ENCODE data around the gene TIMM22.
"Not testable (repeated sequence)": the region's sequence is repeated elsewhere in the genome, so short reads cannot be mapped to it uniquely, and the experiment has no call there.

TIMM22 gene

DNA sequence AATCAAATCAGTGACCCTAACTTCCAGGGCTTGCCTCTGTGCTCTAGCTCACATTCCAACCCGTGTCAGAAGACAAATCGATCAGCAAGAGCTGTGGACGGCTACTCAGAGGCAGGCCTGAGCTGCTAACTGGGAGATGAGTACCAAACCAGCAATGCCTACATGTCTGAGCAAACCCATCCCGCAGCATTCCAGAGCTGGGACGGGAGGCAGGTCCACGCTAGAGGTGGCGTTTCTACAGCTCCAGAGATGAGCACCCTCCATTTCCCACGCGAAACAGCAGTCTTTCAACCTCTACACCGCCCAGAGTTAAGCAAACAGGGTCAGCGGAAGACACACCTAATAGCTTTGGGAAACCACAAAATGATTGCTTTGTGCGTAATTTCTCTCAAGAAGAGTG is 23.9 kb upstream of the TIMM22 start:
- DNase-seq (ENCODE audit: low read depth), result no peak

DNA sequence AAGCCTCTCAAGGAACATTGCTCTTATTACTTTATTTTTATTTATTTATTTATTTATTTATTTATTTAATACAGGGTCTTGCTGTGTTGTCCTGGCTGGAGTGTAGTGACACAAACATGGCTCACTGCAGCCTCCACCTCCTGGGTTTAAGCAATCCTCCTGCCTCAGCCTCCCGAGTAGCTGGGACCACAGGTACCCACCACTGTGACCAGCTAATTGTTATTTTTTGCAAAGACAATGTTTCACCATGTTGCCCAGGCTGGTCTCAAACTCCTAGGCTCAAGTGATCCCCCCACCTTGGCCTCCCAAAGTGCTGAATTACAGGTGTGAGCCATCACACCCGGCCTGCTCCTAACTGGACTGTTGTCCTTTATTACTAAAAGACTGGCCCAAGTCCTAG is 22.2 kb upstream of the TIMM22 start:
- not testable (repeated sequence) for DNase-seq (ENCODE audit: low read depth)

DNA sequence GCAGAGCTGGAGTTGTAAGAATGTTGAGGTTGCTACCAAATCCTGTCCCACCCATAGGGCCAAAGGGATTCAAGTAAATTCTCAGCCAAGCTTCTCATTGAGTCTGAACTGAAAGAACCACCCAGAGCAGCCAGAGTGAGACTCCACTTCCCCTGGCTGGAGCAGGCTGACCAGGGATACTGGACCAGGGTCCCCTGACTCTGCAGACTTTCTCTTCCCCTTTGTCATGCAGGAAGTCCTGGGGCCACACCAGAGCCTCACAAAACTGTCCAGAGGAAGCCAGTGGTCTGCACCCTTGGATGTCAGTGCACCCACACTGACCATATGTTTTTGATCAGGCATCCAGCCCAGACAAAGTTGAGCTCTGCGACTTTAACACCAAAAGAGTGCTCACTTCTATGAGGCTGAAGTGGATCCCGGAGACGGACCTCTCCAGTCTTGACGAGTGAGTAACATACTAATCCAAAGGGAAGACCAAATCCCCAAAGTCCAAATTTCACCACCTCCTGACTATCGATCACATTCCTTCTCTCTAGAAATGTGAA is 21.5 kb upstream of the TIMM22 start:
- DNase-seq (ENCODE audit: low read depth), result no peak

DNA sequence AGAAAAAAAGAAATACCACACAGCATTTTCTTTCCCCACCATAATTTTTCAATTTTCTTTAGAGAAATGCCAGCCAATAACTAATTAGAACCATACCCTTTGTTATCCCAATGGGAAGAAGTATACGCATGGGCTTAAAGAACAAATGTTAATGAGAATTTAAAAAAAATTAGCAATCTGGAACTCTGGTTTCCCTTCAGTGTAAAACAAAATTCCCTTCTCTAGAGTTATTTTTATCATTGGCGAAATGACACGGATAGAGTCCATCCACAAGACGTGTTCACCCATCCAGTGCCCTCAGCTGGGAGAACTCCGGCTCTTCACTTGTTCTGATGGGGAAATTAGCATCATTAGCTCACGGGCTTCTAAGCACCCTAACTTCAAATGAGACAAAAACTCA is 20.6 kb upstream of the TIMM22 start:
- no peak for DNase-seq (ENCODE audit: low read depth)

DNA sequence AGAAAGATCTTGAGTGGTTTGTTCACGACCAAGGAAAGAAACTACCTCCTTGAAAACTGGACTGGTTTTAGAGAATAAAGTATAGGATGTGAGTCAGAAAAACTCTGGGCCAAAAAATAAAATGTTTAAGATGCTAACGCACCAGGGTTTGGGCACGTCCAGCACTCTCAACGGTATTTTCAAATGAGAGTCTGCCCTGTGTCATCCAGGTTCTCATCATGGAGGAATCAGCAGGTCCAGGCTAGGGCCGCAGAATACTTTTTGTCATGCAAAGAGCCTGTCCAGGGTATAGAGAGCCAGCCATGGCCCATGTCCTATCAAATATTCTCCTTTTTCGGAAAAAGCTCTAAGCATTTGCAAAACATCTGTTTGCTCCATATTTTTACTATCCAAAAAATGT is 19.8 kb upstream of the TIMM22 start:
- DNase-seq (ENCODE audit: low read depth), result no peak

DNA sequence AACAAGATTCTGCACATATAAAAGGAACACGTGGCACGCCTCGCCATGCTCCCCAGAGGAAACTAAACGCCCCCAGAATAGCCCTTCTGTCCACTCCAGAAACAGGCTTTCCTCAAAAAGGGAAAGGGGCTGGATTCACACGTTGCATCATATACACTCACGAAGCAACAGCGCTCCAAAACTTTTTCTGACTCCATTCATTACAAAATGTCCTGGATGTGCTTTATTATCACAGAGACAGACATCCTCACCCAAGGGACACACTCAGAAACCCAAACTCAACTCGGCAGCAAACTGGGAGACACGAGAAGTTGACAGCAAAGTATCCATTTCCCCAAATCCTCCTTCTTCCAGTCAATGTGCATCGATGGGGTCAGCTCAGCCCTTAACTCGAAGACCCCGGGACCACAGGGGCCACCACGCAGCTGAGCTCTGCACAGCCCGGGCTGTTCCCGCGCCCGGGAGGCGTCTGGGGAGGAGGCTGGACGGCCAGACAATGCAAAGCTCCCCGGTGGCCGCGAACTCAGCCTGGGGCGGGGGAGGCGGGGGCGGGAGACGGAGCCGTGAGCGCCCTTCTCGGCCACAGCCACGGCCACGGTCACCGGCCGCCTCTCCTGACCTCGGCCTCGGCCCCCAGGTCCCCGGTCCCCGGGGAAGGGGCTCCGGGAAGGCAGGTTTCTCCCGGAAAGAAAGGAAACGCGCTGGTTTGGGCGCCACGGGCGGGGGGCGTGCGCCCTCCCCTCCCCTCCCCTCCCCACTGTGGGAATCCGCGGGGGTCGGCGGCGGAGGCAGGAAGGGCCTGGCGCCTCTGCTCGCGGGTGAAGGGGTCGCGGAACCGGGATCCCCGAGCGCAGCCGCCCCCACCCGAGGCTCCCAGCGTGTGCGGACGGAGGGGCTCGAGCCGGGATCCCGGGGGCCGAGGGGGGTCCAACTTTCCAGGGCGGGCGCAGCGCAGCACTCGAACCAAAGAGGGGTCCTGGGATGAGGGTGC is 18.5 kb upstream of the TIMM22 start:
- DNase-seq (ENCODE audit: low read depth), result no peak

DNA sequence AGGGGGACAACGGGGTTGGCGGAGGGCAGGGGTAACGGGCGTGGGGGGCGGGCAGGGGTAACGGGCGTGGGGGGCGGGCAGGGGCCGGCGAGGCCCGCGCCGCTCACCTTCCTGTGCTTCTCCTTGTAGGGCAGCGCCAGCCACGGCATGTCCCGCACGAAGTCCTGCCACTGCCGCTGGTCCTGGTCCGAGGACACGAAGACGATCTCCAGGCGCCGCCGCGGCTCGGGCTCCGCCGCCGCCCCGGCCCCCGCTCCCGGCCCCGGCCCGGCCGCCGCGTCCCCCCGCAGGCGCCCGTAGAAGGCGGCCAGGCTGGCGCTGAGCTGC is 17.8 kb upstream of the TIMM22 start:
- no peak for DNase-seq (ENCODE audit: low read depth)

DNA sequence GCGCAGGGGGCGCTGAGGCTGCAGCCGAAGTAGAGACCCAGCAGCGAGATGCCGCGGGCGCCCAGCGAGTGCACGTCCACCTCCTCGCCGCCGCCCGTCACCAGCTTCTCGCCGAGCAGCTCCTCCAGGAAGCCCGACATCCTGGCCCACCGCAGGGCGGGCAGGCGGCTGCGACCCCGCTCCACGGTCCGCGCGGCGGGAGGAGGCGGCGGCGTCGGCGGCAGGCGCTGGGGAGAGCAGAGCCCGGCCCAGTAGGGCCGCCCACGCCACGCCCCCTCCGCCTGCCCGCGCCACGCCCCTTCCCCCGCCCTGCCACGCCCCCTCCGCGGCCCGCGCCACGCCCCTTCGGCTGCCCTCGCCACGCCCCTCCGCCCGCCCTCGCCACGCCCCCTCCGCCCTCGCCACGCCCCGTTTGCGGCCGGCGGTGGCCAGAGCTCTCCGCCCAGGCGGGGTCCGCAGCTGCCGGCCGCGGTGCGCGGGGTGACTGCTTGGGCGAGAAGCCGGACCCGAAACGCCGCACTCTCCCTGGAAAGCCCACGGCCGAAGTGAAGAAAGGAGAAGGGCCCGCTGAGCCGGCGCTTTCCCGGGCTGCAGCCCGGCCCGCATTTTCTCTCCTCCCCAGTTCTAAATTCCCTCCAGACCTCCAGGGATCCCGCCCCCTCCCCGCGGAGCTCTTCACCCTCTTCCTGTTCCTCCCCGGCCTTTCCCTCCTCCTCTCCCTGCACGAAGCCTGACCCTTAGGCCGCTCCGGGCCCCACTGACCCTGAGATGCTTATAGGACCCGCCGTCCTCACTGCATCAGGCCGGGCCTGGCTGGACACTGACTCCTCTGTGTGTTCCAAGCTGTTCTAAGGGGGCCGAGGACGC is 17.2 kb upstream of the TIMM22 start, which contains the start of gene NXN:
NXN (minus strand) TSS at position 238 of the 867 bp plus-strand sequence.
- no peak for DNase-seq (ENCODE audit: low read depth)

DNA sequence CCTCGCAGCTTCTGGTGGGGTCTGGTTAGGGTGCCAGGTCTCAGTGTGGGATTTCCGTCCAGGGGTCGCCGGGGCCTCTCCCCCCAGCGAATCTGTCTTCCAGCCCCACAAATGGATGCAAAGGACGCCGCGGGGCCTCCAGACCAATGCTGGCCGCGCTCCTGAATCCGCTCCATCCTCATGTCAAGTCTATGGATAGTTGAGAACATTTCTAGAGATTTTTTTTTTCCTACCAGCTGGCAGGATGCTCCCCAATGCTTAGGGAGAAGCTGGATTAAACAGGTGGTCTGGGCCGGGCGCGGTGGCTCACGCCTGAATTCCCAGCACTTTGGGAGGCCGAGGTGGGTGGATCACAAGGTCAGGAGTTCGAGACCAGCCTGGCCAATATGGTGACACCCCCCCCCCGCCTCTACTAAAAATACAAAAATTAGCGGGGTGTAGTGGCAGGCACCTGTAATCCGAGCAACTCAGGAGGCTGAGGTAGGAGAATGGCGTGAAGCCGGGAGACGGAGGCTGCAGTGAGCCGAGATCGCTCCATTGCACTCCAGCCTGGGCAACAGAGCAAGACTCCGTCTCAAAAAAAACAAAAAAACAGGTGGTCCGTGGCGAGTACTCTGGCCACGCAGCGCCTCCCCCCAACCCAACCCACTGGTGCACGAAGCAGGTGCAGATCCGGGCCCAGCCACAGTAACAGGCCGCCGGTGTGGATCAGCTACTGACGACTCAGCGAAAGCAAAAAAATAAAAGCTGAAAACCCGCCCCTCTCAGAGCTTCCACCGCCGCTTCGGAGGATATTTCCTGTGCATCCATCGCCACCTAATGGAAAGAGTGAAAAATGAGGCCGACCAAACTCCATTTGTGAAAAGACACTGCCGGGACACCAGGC is 16.3 kb upstream of the TIMM22 start:
- DNase-seq (ENCODE audit: low read depth), result no peak

DNA sequence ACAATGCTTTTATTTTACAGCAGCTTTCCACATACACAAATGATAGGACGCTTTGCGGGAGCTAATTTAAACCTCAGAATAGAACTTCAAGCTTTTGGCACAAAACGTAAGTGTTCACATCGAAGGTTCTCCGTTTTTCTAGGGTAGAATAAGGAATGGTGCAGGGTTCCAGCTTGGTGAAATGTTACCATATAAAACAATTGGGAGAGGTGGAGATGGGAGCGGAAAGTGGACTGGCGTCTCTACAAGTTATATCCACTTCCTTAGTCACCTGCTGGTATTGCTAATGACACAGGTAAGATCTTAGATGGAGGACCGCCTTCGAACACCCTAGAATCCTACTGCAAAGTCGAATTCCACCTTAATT is 15.7 kb upstream of the TIMM22 start:
- no peak for DNase-seq (ENCODE audit: low read depth)

DNA sequence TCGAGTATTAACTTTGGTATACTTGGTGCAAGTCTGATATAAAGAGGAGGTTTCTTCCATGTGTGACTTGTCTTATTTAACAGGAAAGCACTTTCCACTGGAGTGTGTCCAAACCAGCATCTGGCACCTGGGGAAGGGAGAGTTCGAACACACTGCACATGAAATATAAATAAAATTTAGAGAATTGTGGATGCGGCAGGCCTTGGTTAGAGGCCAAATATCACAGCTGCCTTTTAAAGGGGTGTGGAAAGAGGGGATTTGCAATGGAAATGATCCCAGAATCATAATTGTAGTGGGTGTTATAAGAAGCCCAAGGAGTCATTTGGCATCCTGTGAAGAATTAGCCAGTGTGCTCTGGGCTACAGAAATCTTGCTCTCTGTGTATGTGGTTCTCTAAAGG is 13.0 kb upstream of the TIMM22 start:
- no peak for DNase-seq (ENCODE audit: low read depth)

DNA sequence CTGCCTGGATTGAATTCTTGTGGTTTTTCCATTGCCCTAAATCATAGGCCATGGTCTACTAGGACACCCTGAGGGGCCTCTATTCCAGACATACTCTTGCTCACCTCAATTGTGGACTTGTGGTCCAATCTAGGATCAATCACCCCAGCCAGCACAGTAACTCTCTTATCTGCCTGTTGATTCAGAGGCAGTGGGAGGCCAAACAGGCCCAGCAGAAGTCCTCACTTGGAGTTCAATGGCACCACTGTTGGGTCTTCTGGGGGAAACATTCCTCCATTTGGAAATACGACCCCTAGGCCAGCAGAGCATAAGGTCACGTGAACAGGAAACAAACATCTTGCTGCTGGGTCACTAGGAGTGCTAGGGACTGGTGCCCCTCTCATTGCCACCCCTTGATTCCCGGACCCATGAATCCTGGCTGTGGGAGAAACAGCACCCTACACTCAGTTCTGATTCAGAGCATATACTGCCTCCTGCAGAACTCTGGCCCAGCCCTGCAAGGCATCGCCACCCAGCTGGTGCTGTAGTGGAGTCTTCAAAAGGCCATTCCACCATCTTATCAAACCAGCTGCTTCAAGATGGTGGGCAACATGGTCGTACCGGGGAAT is 10.5 kb upstream of the TIMM22 start:
- DNase-seq (ENCODE audit: low read depth), result no peak

DNA sequence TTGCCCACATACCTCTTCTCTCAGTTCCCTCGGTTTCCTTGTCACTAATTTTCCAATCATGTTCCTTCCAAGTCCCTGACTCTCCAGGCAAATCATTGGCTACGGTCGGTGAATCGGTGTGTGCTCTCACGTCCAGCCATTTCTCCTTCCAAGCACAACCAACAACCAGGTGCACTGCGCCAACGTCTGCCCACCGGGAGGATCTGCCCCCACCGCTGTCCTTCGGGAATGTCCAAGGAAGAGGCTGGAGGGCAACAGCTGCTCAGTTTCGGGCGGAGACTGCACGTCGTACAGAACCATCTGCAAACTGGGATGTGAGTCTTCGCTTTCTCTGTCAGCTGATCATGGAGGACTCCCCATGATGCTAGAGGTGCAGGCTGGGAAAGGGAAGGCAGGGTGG is 9.0 kb upstream of the TIMM22 start:
- DNase-seq (ENCODE audit: low read depth), result no peak

DNA sequence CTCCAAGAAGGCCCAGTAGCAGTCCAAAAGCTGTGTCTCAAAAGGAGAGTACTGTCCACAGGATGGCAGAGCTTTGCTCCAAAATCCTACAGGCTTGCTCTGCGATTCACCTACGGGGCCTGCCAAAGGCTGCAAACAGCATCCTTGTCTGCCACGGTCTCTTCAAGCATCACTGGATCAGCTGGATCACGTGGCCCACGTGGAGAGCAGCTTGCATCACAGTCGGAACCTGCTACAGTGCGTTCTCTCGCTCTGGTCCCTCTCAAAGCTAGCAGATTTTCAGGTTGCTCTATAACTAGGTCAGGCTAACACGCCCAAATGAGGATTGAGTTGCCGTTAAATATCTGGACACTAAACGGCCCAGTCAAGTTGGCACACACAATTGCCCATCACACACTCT is 8.4 kb upstream of the TIMM22 start:
- DNase-seq (ENCODE audit: low read depth), result no peak

DNA sequence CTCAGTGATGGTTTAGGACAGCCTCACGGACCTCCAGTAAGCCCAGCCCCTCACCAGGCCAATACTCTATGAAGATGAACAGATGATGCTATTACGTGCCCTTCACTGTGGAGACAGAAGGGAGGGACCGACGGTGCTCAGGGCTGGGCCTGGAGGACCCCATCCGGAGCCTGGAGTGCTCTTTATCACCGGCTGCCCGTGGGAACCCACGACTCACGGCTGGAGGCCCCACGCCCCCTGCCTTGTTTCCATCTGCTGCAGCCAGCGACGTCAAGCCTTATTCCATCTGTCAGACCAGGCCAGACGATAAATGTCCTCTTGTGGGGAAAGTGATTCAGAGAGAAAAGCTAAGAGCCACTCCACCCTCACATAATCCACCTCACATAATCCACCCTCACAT is 4.0 kb upstream of the TIMM22 start:
- DNase-seq (ENCODE audit: low read depth), result no peak

DNA sequence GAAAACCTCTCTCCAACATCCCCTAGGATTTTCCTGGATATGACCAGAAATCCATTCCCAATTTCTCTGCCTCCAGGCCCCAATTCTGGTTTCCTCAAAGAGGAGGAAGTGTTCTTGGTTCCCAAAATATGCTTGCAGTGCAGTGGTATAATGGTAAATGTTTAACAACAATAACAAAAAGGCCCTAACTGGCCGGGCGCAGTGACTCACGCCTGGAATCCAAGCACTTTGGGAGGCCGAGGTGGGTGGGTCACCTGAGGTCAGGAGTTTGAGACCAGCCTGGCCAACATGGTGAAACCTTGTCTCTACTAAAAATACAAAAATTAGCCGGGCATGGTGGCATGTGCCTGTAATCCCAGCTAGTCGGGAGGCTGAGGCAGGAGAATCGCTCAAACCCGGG is 1.6 kb upstream of the TIMM22 start:
- DNase-seq (ENCODE audit: low read depth), result not testable (repeated sequence)

DNA sequence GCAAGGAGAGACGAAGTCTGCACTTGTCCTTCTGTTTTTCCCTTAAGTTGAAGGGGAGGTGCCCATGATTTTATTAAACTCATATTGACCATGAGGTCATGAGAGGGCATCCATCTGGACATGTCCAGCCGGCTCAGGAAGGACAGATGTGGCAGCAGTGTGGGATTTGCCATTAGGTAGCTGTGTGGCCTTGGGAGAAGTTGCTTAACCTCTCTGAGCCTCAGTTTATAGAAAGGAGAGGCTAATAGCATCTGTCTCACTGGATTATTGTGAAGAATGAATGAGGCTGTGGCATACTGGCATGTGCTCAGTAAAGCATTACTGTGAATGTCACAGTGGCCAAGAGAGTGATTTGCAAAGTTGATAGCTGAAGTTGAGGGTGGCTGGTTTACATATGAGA is 1.2 kb downstream of the TIMM22 start:
- no peak for DNase-seq (ENCODE audit: low read depth)

DNA sequence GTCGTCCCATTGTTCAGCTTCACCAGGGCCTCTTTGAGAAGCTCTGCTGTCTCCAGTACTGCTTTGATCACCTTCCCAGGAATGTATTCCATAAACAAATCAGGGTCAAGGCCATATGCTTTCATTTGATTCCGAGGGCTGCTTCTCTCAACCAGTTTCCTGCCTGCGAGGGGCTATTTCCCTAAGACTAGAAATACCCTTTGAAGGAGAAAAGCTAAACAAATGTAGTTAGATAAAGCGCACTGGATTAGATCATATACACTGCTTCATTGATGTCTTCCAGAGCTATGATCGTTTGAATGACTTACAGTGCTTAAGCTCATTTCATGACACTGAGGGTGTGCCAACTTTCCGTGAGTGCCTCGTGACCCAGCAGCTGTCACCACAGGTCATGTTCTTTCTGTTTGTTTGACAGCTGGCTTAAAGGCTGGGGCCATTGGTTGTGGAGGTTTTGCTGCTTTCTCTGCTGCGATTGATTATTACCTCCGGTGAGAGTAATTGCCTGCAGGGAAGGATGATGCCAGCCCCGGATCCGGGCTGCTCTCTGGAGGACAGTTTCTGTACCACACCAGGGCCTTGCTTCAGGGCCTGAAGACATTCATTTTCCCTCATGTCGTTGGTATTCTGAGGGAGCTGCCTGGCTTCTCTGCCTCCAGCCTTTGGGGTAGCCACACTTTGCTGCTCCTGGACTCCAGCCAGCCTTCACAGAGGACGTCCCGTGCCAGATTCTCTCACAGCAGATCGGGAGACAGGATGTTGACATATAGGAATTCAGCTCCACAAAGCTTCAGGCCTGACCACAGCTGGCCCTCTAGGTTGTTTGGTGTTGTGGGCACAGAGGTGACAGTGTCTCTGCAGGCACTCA is 3.9 kb downstream of the TIMM22 start:
- no peak for DNase-seq (ENCODE audit: low read depth)

DNA sequence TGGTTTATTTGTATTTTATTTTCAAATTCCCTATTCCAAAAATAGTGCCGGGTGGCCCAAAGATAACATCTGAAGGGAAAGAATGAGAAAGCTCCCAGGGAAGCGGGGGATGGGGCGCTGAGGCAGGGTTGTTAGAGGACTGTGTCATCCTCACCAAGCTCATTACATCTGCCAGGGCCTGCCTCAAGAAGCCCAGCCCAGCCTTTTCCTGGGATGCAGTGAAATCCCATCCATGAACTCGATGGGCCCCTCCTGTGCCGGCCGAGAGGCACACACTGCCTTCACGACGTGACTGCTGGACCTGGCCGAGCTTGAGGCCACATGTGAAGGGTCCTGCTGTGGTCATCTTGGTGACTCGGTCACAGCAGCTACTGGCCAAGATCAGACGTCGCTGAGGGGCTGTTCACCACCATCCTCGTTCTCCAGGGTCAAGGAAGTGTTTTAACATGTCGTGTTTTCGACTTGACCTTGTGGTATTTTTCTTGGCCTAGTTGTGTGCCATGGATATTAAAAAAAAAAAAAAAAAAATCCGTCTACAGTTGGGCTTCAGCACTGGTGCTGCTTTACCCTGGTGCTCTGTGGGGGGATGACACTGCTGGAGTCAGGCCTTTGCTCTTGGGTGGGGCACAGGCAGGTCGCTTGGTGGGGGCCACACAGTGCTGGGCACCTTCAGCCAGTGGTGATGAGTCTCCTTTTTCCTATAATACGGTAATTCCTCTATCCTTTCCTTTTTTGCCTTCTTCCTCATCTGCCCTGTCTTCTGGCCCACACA is 4.9 kb downstream of the TIMM22 start:
- DNase-seq (ENCODE audit: low read depth), result no peak

DNA sequence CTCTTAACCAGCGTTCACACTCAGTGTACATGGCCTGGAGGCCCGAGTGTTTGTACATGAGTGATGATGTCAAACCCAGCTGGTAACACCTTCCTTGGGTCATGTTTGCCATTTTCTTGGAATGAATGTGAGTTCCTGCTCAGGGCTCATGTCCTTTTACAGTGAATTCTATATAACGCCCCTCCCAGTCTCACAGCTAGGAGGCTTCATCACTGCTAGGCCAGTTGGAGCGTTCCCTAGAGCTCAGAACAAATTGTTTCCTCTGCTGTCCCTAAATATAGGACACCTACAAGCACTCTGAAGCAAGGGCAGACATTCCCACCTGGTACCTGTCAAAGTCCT is 5.5 kb downstream of the TIMM22 start:
- DNase-seq (ENCODE audit: low read depth), result no peak

Data from non-pigmented ciliary epithelial cell (primary cell).